ENCODE data around the gene LILRB4. TPM values are rescaled to one million over a fixed set of nuclear protein-coding genes. Genes with fewer than 3 reads are reported as not detected.
A peak's percentile ranks its signal among the peaks of the same experiment; 100 is the strongest.
"Not testable (repeated sequence)": the region's sequence is repeated elsewhere in the genome, so short reads cannot be mapped to it uniquely, and the experiment has no call there.

LILRB4 gene
- total RNA-seq, 8 experiments from 2014 or later, result 0.18 to 0.87 (median 0.38) TPM; not detected in 3

GRCh38 chr19:54676210-54676834 lies 13.5 kb downstream of the LILRB4 start:
- in situ Hi-C loops (cut with MboI; ENCODE audit: low pct_unique_long_range_greater_than_20kb in 2 of 9, low sequenced_read_pairs in 9 of 9, unreplicated experiment in 9 of 9); H3K4me3 ChIP-seq; H3K27ac ChIP-seq; H3K4me1 ChIP-seq (replicated peaks in 1 of 2): not testable (repeated sequence)
- peak in 3 of 8 experiments; percentile 22 to 40 (median 33) for ATAC-seq (replicated peaks in 6 of 8)
- WGBS, 10 experiments, result 0 to 35% (median 12%) methylated on average over 3 to 8 of the region's 10 CpGs

DNA sequence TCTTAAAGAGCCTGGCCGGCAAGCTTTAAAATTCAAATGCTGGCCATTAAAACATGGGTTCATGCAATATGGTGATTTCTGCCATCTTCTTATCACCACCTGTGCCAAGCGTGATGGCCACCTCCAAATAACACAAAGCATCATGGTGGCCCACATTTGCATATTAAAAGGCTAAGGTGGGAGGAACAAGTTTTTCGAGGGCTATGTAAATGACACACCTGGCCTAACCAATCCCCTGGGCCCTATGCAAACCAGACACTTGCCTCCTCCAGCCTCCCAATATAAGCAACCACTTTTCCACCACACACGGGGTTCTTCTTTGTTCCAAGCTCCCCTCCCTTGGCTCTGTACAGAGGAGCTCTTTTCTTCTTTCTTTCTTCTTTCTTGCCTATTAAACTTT lies 14.4 kb downstream of the LILRB4 start:
- Histone ChIP-seq H3K4me3 (no peak overlapping the region), H3K27ac (no peak overlapping the region), H3K4me1 (replicated peaks in 1 of 2) (no peaks in the 10 kb centered on the region)
- WGBS, 10 experiments, result 5 to 100% (median 45%) methylated on average over 1 to 4 of the region's 4 CpGs
- no peak for ATAC-seq (replicated peaks in 6 of 8)
- in situ Hi-C loops (cut with MboI; ENCODE audit: low pct_unique_long_range_greater_than_20kb in 2 of 9, low sequenced_read_pairs in 9 of 9, unreplicated experiment in 9 of 9), result no loop called here

- H3K4me1 ChIP-seq (replicated peaks in 1 of 2); H3K4me3 ChIP-seq; ATAC-seq (replicated peaks in 6 of 8); in situ Hi-C loops (cut with MboI; ENCODE audit: low pct_unique_long_range_greater_than_20kb in 2 of 9, low sequenced_read_pairs in 9 of 9, unreplicated experiment in 9 of 9); H3K27ac ChIP-seq: not testable (repeated sequence)
- WGBS, 10 experiments, result 0 to 68% (median 57%) methylated on average over 2 to 8 of the region's 12 CpGs; no CpG with 5 or more reads in 3 of the 10 experiments
These were observed 18.8 kb downstream of the LILRB4 start for GRCh38 chr19:54681596-54681995.

- in situ Hi-C loops (cut with MboI; ENCODE audit: low pct_unique_long_range_greater_than_20kb in 2 of 9, low sequenced_read_pairs in 9 of 9, unreplicated experiment in 9 of 9), result no loop called here
- Histone ChIP-seq H3K4me3 (no peak overlapping the region), H3K27ac (no peak overlapping the region), H3K4me1 (replicated peaks in 1 of 2) (no peaks in the 10 kb centered on the region)
- WGBS, 10 experiments, result 0 to 82% (median 29%) methylated on average over 2 to 6 of the region's 7 CpGs
- ATAC-seq (replicated peaks in 6 of 8), result no peak
These were observed 19.6 kb downstream of the LILRB4 start for GRCh38 chr19:54682306-54682856.

- ATAC-seq (replicated peaks in 6 of 8), result peak in 3 of 8 experiments; percentile 53 to 65 (median 63)
- Histone ChIP-seq H3K4me3 (no peak overlapping the region), H3K27ac (no peak overlapping the region), H3K4me1 (replicated peaks in 1 of 2) (no peaks in the 10 kb centered on the region)
- 0 to 16% (median 8%) methylated on average over 1 to 3 of the region's 3 CpGs; no CpG with 5 or more reads in 3 of the 10 experiments for WGBS, 10 experiments
- in situ Hi-C loops (cut with MboI; ENCODE audit: low pct_unique_long_range_greater_than_20kb in 2 of 9, low sequenced_read_pairs in 9 of 9, unreplicated experiment in 9 of 9), result no loop called here
These were observed 21.7 kb downstream of the LILRB4 start for GRCh38 chr19:54684527-54684926.

DNA sequence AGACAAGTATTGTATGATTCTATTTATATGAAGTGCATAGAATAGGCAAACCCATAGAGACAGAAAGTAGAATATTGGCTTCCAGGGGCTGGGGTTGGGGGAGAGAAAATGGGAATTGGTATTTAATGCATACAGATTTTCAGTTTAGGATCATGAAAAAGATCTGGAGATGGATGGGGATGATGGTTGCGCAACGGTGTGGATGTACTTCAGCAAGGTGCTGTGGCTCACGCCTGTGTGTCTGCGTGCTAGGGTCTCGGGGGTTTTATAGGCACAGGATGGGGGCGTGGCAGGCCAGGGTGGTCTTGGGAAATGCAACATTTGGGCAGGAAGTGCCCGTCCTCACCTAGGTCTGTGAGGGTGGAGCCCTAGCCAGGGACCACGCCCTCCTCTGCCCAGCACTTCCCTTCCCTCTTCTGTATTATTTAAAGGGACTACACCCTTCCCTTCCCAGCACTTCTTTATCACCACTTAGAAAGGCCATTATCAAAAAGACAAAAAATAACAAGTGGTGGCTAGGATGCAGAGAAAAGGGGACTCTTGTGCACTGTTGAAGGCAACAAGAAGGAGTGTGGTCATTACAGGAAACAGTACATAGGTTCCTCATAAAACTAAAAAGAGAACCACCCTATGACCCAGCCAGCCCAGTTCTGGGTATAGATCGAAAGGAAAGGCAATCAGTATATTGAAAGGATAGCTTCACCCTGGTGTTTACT lies 29.0 kb downstream of the LILRB4 start:
- Histone ChIP-seq H3K4me3 (no peak overlapping the region), H3K27ac (no peak overlapping the region), H3K4me1 (replicated peaks in 1 of 2) (no peaks in the 10 kb centered on the region)
- in situ Hi-C loops (cut with MboI; ENCODE audit: low pct_unique_long_range_greater_than_20kb in 2 of 9, low sequenced_read_pairs in 9 of 9, unreplicated experiment in 9 of 9), result no loop called here
- WGBS, 10 experiments, result 9 to 74% (median 38%) methylated on average over 1 to 8 of the region's 9 CpGs; no CpG with 5 or more reads in 3 of the 10 experiments
- no peak for ATAC-seq (replicated peaks in 6 of 8)

DNA sequence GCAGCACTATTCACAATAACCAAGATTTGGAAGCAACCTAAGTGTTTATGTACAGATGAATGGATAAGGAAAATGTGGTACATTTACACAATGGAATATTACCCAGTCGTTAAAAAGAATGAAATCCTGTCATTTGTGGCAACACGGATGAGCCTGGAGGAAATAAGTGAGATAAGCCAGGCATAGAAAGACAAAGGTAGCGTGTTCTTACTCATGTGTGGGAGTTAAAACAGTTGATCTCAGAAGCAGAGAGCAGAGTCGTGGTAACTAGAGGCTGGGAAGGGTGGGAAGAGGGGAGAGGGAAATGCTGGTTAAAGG lies 29.5 kb downstream of the LILRB4 start:
- Histone ChIP-seq H3K4me3 (no peak overlapping the region), H3K27ac (no peak overlapping the region), H3K4me1 (replicated peaks in 1 of 2) (no peaks in the 10 kb centered on the region)
- ATAC-seq (replicated peaks in 6 of 8), result no peak
- in situ Hi-C loops (cut with MboI; ENCODE audit: low pct_unique_long_range_greater_than_20kb in 2 of 9, low sequenced_read_pairs in 9 of 9, unreplicated experiment in 9 of 9), result no loop called here
- WGBS, 10 experiments, result 0 to 22% (median 15%) methylated on average over 1 to 4 of the region's 4 CpGs; no CpG with 5 or more reads in 3 of the 10 experiments

DNA sequence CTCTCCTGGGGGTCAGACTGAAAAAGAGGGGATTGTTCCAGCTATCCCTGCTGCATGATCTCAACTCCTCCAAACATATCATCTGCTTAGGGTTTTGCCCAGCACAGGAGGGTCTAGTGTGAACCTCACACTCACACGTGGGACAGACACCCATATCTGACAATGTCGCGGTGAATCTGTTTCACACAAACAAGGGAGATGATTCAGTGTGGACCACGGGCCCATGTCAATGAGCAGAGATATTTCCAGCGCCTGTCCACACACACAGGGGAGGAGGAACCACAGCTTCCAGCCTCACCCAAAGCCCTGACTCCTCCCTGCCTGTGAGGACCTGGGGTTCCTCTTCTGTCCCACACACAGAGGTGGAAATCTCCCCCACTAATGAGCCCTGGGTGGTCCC lies 31.9 kb downstream of the LILRB4 start:
- Histone ChIP-seq H3K27ac (no peak overlapping the region), H3K4me3 (no peak overlapping the region), H3K4me1 (replicated peaks in 1 of 2) (no peaks in the 10 kb centered on the region)
- ATAC-seq (replicated peaks in 6 of 8), result no peak
- in situ Hi-C loops (cut with MboI; ENCODE audit: low pct_unique_long_range_greater_than_20kb in 2 of 9, low sequenced_read_pairs in 9 of 9, unreplicated experiment in 9 of 9), result no loop called here
- 20 to 100% (median 45%) methylated on average over 1 to 4 of the region's 5 CpGs; no CpG with 5 or more reads in 4 of the 10 experiments for WGBS, 10 experiments

GRCh38 chr19:54696117-54696548 lies 33.3 kb downstream of the LILRB4 start:
- Histone ChIP-seq H3K4me3 (no peak overlapping the region), H3K27ac (no peak overlapping the region), H3K4me1 (replicated peaks in 1 of 2) (no peaks in the 10 kb centered on the region)
- WGBS, 10 experiments, result 20 to 80% (median 50%) methylated on average over 1 to 8 of the region's 8 CpGs; no CpG with 5 or more reads in 5 of the 10 experiments
- in situ Hi-C loops (cut with MboI; ENCODE audit: low pct_unique_long_range_greater_than_20kb in 2 of 9, low sequenced_read_pairs in 9 of 9, unreplicated experiment in 9 of 9), result no loop called here
- ATAC-seq (replicated peaks in 6 of 8), result no peak

GRCh38 chr19:54696766-54697165 lies 34.0 kb downstream of the LILRB4 start:
- H3K4me3 ChIP-seq, result no peak overlapping the region
- in situ Hi-C loops (cut with MboI; ENCODE audit: low pct_unique_long_range_greater_than_20kb in 2 of 9, low sequenced_read_pairs in 9 of 9, unreplicated experiment in 9 of 9), result no loop called here
- no peak overlapping the region for H3K27ac ChIP-seq
- no peaks in the 10 kb centered on the region for H3K4me1 ChIP-seq (replicated peaks in 1 of 2)
- no peak for ATAC-seq (replicated peaks in 6 of 8)
- WGBS, 10 experiments, result 0% methylated on average over 1 of the region's 2 CpGs; no CpG with 5 or more reads in 8 of the 10 experiments

- in situ Hi-C loops (cut with MboI; ENCODE audit: low pct_unique_long_range_greater_than_20kb in 2 of 9, low sequenced_read_pairs in 9 of 9, unreplicated experiment in 9 of 9); ATAC-seq (replicated peaks in 6 of 8); H3K4me3 ChIP-seq; H3K27ac ChIP-seq; H3K4me1 ChIP-seq (replicated peaks in 1 of 2): not testable (repeated sequence)
- 20 to 40% methylated on average over 1 of the region's 13 CpGs; no CpG with 5 or more reads in 8 of the 10 experiments for WGBS, 10 experiments
These were observed 34.9 kb downstream of the LILRB4 start for GRCh38 chr19:54697716-54698115.

DNA sequence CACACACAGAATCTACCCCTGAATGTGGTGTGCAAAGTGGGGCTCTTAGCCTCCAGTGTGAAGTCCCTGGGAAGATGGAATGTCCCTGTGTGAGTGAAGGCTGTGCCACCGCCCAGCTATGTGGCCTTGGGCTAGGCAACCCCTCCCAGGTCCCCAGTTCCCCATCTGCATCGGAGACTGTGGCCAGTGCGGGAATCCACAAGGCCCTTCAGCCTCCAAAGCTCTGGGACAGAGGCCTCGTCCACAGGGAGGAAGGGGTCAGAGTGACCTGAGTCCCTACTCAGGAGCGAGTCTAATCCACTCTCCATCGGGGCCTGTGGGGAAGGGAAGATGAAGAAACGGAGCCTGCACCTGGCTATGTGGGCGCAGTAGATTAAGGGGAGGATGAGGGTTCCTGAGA lies 42.1 kb downstream of the LILRB4 start:
- Histone ChIP-seq H3K27ac (no peak overlapping the region), H3K4me1 (replicated peaks in 1 of 2) (no peaks in the 10 kb centered on the region), H3K4me3 (no peak overlapping the region)
- in situ Hi-C loops (cut with MboI; ENCODE audit: low pct_unique_long_range_greater_than_20kb in 2 of 9, low sequenced_read_pairs in 9 of 9, unreplicated experiment in 9 of 9), result no loop called here
- no peak for ATAC-seq (replicated peaks in 6 of 8)
- 11 to 42% (median 20%) methylated on average over 1 to 4 of the region's 8 CpGs; no CpG with 5 or more reads in 4 of the 10 experiments for WGBS, 10 experiments

DNA sequence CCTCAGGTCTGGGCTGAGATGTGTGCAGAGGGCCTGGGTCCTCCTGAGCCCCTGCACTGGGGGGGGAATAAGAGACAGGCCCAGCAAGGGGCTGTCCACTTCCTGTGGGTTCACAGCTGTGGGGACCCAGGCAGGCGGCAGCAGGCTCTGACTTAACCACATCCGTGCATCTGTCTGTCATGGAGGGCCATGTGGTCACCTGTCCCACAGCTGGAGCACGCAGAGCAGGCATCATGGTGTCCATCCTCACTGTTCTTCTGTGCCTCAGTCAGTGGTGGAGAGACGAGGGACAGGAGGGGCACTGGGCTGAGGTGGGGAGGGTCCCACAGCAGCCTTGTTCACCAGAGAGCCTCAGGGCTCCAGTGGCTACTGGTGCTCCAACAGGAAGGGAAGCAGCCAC lies 45.2 kb downstream of the LILRB4 start:
- Histone ChIP-seq H3K4me3 (no peak overlapping the region), H3K4me1 (replicated peaks in 1 of 2) (no peaks in the 10 kb centered on the region), H3K27ac (no peak overlapping the region)
- no peak for ATAC-seq (replicated peaks in 6 of 8)
- in situ Hi-C loops (cut with MboI; ENCODE audit: low pct_unique_long_range_greater_than_20kb in 2 of 9, low sequenced_read_pairs in 9 of 9, unreplicated experiment in 9 of 9), result no loop called here
- WGBS, 10 experiments, result 0 to 60% (median 20%) methylated on average over 1 of the region's 4 CpGs; no CpG with 5 or more reads in 6 of the 10 experiments

Data from motor neuron (in vitro differentiated cells).